Measurements from ENCODE around the gene DDX4.

DNA sequence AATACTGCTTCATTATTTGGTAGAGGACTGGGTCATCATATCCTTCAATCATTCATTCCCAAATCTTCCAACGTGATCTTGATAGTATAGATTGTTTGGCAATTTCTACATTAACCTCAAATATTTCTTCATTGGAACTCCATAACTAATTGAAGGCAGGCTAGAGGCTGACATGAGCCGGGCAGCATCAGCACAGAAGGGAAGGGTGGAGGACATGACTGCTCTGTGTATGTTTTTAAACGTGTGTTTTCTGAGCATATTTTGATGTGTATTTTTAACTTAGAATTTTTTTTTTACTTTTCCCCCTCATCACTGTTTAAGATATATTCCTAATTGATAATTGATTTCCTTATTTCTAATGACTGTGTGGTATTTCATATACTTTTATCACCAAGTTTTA lies 12.6 kb downstream of the DDX4 start:
- no peak for TF ChIP-seq POLR2AphosphoS5 (IDR thresholded peaks at IDR 0.05; ENCODE audit: low read depth, low read length)
- TF ChIP-seq REST (IDR thresholded peaks at IDR 0.05; ENCODE audit: insufficient read depth in 1 of 2, low read depth in 2 of 2, low read length in 2 of 2) = no peak
- no peak for TF ChIP-seq TAF1 (IDR thresholded peaks at IDR 0.05; ENCODE audit: borderline replicate concordance, insufficient read depth, low read length)
- TF ChIP-seq SIN3A (IDR thresholded peaks at IDR 0.05; ENCODE audit: borderline replicate concordance, insufficient read depth, low read length) = no peak
- no peak for TF ChIP-seq FOXP2 (optimal IDR thresholded peaks at IDR 0.05; ENCODE audit: borderline replicate concordance, extremely low read depth, extremely low read length, insufficient read depth)

Data from PFSK-1 (cell line).